ENCODE data around the gene PLD6.
"Not testable (repeated sequence)": the region's sequence is repeated elsewhere in the genome, so short reads cannot be mapped to it uniquely, and the experiment has no call there.

PLD6 gene

DNA sequence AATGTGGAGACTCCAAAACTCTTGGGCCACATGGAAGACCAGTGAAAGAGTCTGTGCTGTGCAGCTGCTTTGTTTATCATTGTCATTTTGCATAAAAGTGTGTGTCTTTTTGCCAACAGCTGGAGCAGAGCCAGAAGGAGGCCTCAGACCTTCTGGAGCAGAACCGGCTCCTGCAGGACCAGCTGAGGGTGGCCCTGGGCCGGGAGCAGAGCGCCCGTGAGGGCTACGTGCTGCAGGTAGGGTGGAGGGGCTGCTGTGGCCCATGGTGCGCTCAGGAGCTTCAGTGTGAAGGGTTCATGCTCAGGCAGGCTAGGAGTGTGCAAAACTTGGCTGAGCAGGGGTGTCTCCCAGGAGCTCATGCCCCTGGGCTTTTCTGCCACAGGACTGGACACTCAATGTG is 45.0 kb downstream of the PLD6 start:
- no peak for FAIRE-seq
- DNase-seq (ENCODE audit: insufficient read length, low spot score) = no peak
- TF ChIP-seq, protein P1, sequence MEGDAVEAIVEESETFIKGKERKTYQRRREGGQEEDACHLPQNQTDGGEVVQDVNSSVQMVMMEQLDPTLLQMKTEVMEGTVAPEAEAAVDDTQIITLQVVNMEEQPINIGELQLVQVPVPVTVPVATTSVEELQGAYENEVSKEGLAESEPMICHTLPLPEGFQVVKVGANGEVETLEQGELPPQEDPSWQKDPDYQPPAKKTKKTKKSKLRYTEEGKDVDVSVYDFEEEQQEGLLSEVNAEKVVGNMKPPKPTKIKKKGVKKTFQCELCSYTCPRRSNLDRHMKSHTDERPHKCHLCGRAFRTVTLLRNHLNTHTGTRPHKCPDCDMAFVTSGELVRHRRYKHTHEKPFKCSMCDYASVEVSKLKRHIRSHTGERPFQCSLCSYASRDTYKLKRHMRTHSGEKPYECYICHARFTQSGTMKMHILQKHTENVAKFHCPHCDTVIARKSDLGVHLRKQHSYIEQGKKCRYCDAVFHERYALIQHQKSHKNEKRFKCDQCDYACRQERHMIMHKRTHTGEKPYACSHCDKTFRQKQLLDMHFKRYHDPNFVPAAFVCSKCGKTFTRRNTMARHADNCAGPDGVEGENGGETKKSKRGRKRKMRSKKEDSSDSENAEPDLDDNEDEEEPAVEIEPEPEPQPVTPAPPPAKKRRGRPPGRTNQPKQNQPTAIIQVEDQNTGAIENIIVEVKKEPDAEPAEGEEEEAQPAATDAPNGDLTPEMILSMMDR (IDR thresholded peaks at IDR 0.05; ENCODE audit: insufficient read depth, missing control alignments) = no peak

DNA sequence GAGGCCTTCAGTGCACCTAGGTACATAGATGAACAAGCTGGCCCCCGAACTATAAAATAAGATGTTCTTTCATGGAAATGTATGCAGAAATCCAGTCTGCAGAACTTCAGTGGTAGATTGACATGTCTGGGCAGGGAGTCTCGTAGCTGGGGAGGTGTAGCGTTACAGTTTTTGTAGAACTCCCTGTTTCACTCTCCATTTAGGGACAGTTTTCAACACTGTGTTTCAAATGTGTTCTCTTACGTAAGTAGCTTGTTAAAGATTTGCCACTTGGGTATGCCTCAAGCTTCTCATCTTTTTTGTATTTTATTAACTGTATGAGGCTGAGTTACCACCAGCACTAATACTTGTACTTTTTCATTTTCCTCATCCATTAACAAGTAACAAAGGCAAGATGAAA is 46.6 kb downstream of the PLD6 start:
- DNase-seq (ENCODE audit: insufficient read length, low spot score) = no peak
- TF ChIP-seq, protein P1 (IDR thresholded peaks at IDR 0.05; ENCODE audit: insufficient read depth, missing control alignments) = no peak
- FAIRE-seq = no peak

DNA sequence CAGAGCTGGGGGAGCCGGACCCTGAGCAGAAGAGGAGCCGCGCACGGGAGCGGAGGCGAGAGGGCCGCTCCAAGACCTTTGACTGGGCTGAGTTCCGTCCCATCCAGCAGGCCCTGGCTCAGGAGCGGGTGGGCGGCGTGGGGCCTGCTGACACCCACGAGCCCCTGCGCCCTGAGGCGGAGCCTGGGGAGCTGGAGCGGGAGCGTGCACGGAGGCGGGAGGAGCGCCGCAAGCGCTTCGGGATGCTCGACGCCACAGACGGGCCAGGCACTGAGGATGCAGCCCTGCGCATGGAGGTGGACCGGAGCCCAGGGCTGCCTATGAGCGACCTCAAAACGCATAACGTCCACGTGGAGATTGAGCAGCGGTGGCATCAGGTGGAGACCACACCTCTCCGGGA is 47.6 kb downstream of the PLD6 start:
- FAIRE-seq; DNase-seq (ENCODE audit: insufficient read length, low spot score): not testable (repeated sequence)

DNA sequence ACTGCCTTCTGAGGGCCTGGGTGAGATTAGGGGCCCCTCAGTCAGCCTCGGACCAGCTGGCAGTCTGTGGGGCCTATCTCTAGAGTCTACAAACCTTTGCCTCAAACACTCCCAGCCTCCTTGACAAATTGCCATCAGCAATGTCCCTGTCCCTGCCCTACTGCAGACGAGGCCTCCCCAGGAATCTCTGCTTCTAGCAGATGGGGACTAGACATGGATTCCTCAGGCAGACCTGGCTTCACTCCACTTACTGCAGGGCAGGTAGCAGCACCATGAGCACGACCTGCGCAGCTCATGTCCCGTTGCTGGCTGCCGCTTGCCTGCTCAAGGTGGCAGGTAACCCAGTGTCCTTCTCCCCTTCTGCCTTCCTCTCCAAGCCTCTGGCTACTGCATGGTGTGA is 49.1 kb downstream of the PLD6 start:
- no peak for FAIRE-seq
- DNase-seq (ENCODE audit: insufficient read length, low spot score) = no peak
- TF ChIP-seq, protein P1 (IDR thresholded peaks at IDR 0.05; ENCODE audit: insufficient read depth, missing control alignments) = no peak

DNA sequence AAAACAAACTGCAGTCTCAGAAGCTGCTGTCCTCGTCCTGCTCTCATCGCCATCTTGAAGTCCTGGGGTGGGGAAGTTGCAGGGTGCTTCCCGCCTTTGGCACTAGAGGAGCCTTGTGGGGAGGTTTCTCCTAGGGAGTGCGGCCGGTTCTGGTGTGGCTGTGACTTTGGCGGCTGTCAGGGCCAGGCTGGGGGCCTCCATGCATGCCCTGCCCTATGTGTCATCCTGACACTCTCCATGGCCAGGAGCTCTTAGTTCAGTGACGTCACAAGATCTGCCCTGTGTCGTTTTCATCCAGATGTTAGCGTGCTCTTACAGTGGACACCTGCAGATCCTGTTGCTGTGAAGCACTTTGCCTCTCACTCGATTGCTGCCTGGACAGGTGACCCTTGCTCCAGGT is 49.6 kb downstream of the PLD6 start:
- FAIRE-seq (no peak), DNase-seq (ENCODE audit: insufficient read length, low spot score) (no peak)
- TF ChIP-seq, protein P1 (IDR thresholded peaks at IDR 0.05; ENCODE audit: insufficient read depth, missing control alignments) = no peak

DNA sequence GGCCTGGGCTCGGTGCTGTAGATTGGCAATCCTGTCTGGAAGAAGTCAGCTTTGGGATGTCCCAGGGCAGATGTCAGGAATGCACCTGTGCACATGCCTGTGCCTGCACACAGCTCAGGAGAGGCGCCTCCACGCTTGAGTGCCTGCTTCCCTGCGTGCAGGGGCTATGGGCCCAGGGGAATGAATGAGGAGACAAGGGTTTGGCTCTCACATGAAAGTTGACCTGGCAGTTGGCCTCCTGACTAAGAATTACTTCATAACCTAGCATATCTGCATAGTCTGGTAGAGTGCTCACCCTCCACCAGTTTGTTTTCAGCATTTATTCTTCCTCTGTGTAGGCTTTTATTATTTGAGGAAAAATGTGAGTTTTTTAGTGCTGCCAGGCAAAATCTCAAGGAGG is 50.0 kb downstream of the PLD6 start:
- TF ChIP-seq, protein P1 (IDR thresholded peaks at IDR 0.05; ENCODE audit: insufficient read depth, missing control alignments) = no peak
- FAIRE-seq = no peak
- DNase-seq (ENCODE audit: insufficient read length, low spot score) = no peak

DNA sequence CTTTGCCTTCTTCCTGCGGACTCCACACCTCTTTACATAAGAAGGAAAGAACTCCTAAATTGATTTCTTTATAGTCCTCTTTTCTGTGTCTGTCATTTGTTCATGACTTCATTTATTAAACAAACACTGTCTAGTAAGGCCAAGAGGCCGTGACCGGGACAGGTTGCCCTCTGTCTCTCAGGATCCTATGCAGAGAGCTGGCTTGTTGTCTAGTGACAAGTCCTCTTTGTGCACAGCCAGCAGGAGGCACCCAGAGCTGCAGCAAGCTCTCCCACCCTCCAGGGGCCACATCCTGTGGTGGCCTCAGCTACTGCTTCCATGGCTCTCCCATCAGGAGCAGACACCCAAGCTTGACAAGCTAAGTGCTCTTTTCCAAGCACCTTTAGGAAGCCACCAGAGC is 50.6 kb downstream of the PLD6 start:
- DNase-seq (ENCODE audit: insufficient read length, low spot score) (no peak), FAIRE-seq (no peak)
- TF ChIP-seq, protein P1 (IDR thresholded peaks at IDR 0.05; ENCODE audit: insufficient read depth, missing control alignments) = no peak

DNA sequence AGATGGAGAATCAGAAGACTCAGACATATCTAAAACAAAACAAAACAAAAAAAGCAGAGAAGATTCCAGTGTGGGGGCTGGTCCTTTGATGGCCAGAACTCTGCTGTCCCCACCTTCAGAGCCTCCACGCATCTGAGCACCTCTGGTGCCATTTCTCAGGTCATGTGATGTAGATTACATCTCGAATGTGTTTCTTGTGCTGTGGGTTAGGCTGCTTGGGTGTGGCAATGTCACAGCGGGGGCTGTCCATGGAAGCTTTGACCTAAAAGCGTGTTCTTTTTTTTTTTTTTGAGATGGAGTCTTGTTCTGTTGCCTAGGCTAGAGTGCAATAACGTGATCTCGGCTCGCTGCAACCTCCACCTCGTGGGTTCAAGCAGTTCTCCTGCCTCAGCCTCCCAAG is 51.2 kb downstream of the PLD6 start:
- DNase-seq (ENCODE audit: insufficient read length, low spot score) (no peak), FAIRE-seq (no peak)
- TF ChIP-seq, protein P1 (IDR thresholded peaks at IDR 0.05; ENCODE audit: insufficient read depth, missing control alignments) = no peak
